ENCODE data around the gene SRSF2. TPM values are rescaled to one million over a fixed set of nuclear protein-coding genes. Genes with fewer than 3 reads are reported as not detected.
"Not testable (repeated sequence)": the region's sequence is repeated elsewhere in the genome, so short reads cannot be mapped to it uniquely, and the experiment has no call there.

SRSF2 gene
- total and polyA plus RNA-seq, 5 donors: 79.0 to 113 (median 87.6) TPM

- Histone ChIP-seq H3K27ac (ENCODE audit: low read length) (no peak overlapping the region), H3K4me1 (ENCODE audit: control insufficient read depth, insufficient read depth, low read length) (peaks cover 2% of the 10 kb centered on the region), H3K27me3 (ENCODE audit: control insufficient read depth, insufficient read depth) (no peaks in the 10 kb centered on the region), H3K9me3 (ENCODE audit: control insufficient read depth, low read length) (no peaks in the 10 kb centered on the region), H3K4me3 (ENCODE audit: low read length) (no peak overlapping the region)
- WGBS: 93% methylated on average over 16 of the region's 16 CpGs
- intact Hi-C loops (cut with DNase I): loop anchor here in 2 of 4 donors (5.0 to 10.0 kb wide), 3 partner anchors 36 to 164 kb away; no protein-coding TSS in a partner anchor
- DNase-seq (no peak), ATAC-seq (no peak)
Observed at GRCh38 chr17:76718516-76718915, 18.6 kb downstream of the SRSF2 start.

- Histone ChIP-seq H3K4me3 (ENCODE audit: low read length) (no peak overlapping the region), H3K27ac (ENCODE audit: low read length) (peak overlapping the region; percentile 94), H3K9me3 (ENCODE audit: control insufficient read depth, low read length) (no peaks in the 10 kb centered on the region), H3K4me1 (ENCODE audit: control insufficient read depth, insufficient read depth, low read length) (peaks cover 2% of the 10 kb centered on the region), H3K27me3 (ENCODE audit: control insufficient read depth, insufficient read depth) (no peaks in the 10 kb centered on the region)
- 35% methylated on average over 6 of the region's 6 CpGs for WGBS
- intact Hi-C loops (cut with DNase I): loop anchor here in 2 of 4 donors (5.0 to 10.0 kb wide), 3 partner anchors 35 to 162 kb away; no protein-coding TSS in a partner anchor
- peak in 1 of 2 donors; percentile 13 for ATAC-seq
- DNase-seq: no peak
Observed at GRCh38 chr17:76716839-76717215, 20.3 kb downstream of the SRSF2 start.

- Histone ChIP-seq H3K27me3 (ENCODE audit: control insufficient read depth, insufficient read depth) (no peaks in the 10 kb centered on the region), H3K9me3 (ENCODE audit: control insufficient read depth, low read length) (no peaks in the 10 kb centered on the region), H3K4me3 (ENCODE audit: low read length) (no peak overlapping the region), H3K27ac (ENCODE audit: low read length) (peak overlapping the region; percentile 94), H3K4me1 (ENCODE audit: control insufficient read depth, insufficient read depth, low read length) (peaks cover 5% of the 10 kb centered on the region)
- intact Hi-C loops (cut with DNase I): loop anchor here in 2 of 4 donors (5.0 to 10.0 kb wide), 3 partner anchors 34 to 161 kb away; no protein-coding TSS in a partner anchor
- DNase-seq: peak in 2 of 3 donors; percentile 76 to 77
- peak; percentile 76 to 85 for ATAC-seq
- WGBS: 21% methylated on average over 13 of the region's 13 CpGs
Observed at GRCh38 chr17:76716146-76716838, 20.8 kb downstream of the SRSF2 start.

- ATAC-seq (no peak), DNase-seq (no peak)
- 68% methylated on average over 2 of the region's 2 CpGs for WGBS
- Histone ChIP-seq H3K4me1 (ENCODE audit: control insufficient read depth, insufficient read depth, low read length) (peaks cover 7% of the 10 kb centered on the region), H3K27me3 (ENCODE audit: control insufficient read depth, insufficient read depth) (no peaks in the 10 kb centered on the region), H3K4me3 (ENCODE audit: low read length) (no peak overlapping the region), H3K27ac (ENCODE audit: low read length) (peak overlapping the region; percentile 16), H3K9me3 (ENCODE audit: control insufficient read depth, low read length) (no peaks in the 10 kb centered on the region)
- intact Hi-C loops (cut with DNase I): loop anchor here in 2 of 4 donors (5.0 to 10.0 kb wide), 3 partner anchors 33 to 161 kb away; no protein-coding TSS in a partner anchor
Observed at GRCh38 chr17:76715496-76715830, 21.7 kb downstream of the SRSF2 start.

- no peak for ATAC-seq
- H3K27ac ChIP-seq (ENCODE audit: low read length): no peak overlapping the region
- DNase-seq: peak; percentile 69 to 91 (median 83)
- intact Hi-C loops (cut with DNase I): loop anchor here in 2 of 4 donors (5.0 to 10.0 kb wide), 3 partner anchors 33 to 160 kb away; no protein-coding TSS in a partner anchor
- H3K27me3 ChIP-seq (ENCODE audit: control insufficient read depth, insufficient read depth): no peaks in the 10 kb centered on the region
- peaks cover 7% of the 10 kb centered on the region for H3K4me1 ChIP-seq (ENCODE audit: control insufficient read depth, insufficient read depth, low read length)
- H3K9me3 ChIP-seq (ENCODE audit: control insufficient read depth, low read length): no peaks in the 10 kb centered on the region
- 25% methylated on average over 4 of the region's 4 CpGs for WGBS
- no peak overlapping the region for H3K4me3 ChIP-seq (ENCODE audit: low read length)
Observed at GRCh38 chr17:76714822-76715495, 22.2 kb downstream of the SRSF2 start.

- Histone ChIP-seq H3K27me3 (ENCODE audit: control insufficient read depth, insufficient read depth) (no peaks in the 10 kb centered on the region), H3K9me3 (ENCODE audit: control insufficient read depth, low read length) (no peaks in the 10 kb centered on the region), H3K4me3 (ENCODE audit: low read length) (no peak overlapping the region), H3K4me1 (ENCODE audit: control insufficient read depth, insufficient read depth, low read length) (peaks cover 7% of the 10 kb centered on the region), H3K27ac (ENCODE audit: low read length) (no peak overlapping the region)
- no peak for DNase-seq
- WGBS: 56% methylated on average over 5 of the region's 5 CpGs
- ATAC-seq: no peak
- intact Hi-C loops (cut with DNase I): loop anchor here in 1 of 4 donors (10.0 kb wide), 1 partner anchor 160 kb away; no protein-coding TSS in a partner anchor
Observed at GRCh38 chr17:76714336-76714735, 22.8 kb downstream of the SRSF2 start.

GRCh38 chr17:76713765-76714164 lies 23.4 kb downstream of the SRSF2 start:
- DNase-seq (no peak), ATAC-seq (no peak)
- 82% methylated on average over 7 of the region's 7 CpGs for WGBS
- intact Hi-C loops (cut with DNase I): loop anchor here in 1 of 4 donors (10.0 kb wide), 1 partner anchor 159 kb away; no protein-coding TSS in a partner anchor
- Histone ChIP-seq H3K4me3 (ENCODE audit: low read length) (no peak overlapping the region), H3K27me3 (ENCODE audit: control insufficient read depth, insufficient read depth) (no peaks in the 10 kb centered on the region), H3K27ac (ENCODE audit: low read length) (no peak overlapping the region), H3K4me1 (ENCODE audit: control insufficient read depth, insufficient read depth, low read length) (peaks cover 9% of the 10 kb centered on the region), H3K9me3 (ENCODE audit: control insufficient read depth, low read length) (no peaks in the 10 kb centered on the region)

- peaks cover 18% of the 10 kb centered on the region for H3K4me1 ChIP-seq (ENCODE audit: control insufficient read depth, insufficient read depth, low read length)
- not testable (repeated sequence) for H3K27me3 ChIP-seq (ENCODE audit: control insufficient read depth, insufficient read depth); DNase-seq; H3K4me3 ChIP-seq (ENCODE audit: low read length); H3K9me3 ChIP-seq (ENCODE audit: control insufficient read depth, low read length); H3K27ac ChIP-seq (ENCODE audit: low read length); ATAC-seq
- WGBS: 55% methylated on average over 7 of the region's 7 CpGs
- intact Hi-C loops (cut with DNase I): loop anchor here in 1 of 4 donors (10.0 kb wide), 1 partner anchor 158 kb away; no protein-coding TSS in a partner anchor
Observed at GRCh38 chr17:76712321-76712720, 24.8 kb downstream of the SRSF2 start.

GRCh38 chr17:76710863-76711611 lies 26.1 kb downstream of the SRSF2 start, which contains the start of gene MXRA7:
TSS of gene MXRA7 (minus strand) at chr17:76710965. CDS start at chr17:76710946, 19 bp downstream.
- peak; percentile 68 to 71 for ATAC-seq
- peak within 1 kb of the TSS; percentile 93 for H3K4me3 ChIP-seq (ENCODE audit: low read length)
- H3K27ac ChIP-seq (ENCODE audit: low read length): peak within 1 kb of the TSS; percentile 91
- 3% methylated on average over 52 of the region's 56 CpGs for WGBS
- no peaks in the 10 kb centered on the region for H3K9me3 ChIP-seq (ENCODE audit: control insufficient read depth, low read length)
- intact Hi-C loops (cut with DNase I): loop anchor here in 1 of 4 donors (10.0 kb wide), 1 partner anchor 156 kb away; no protein-coding TSS in a partner anchor
- no peaks in the 10 kb centered on the region for H3K27me3 ChIP-seq (ENCODE audit: control insufficient read depth, insufficient read depth)
- DNase-seq: peak; percentile 79 to 92 (median 91)
- H3K4me1 ChIP-seq (ENCODE audit: control insufficient read depth, insufficient read depth, low read length): peaks cover 16% of the 10 kb centered on the region

Data from right cardiac atrium (tissue), 5 donors.